Measurements from ENCODE around the gene ARCN1.

The ARCN1 gene

GRCh38 chr11:118628432-118628831, 56.2 kb downstream of the ARCN1 start:
- DNase-seq (ENCODE audit: low read depth), result no peak
- TF ChIP-seq CTCF (IDR thresholded peaks at IDR 0.05; ENCODE audit: control insufficient read depth, extremely low read depth, insufficient read depth), result no peak
- H3K4me3 ChIP-seq (ENCODE audit: low read depth, low read length), result no peak overlapping the region

GRCh38 chr11:118628861-118629549, 56.8 kb downstream of the ARCN1 start:
- no peak overlapping the region for H3K4me3 ChIP-seq (ENCODE audit: low read depth, low read length)
- no peak for DNase-seq (ENCODE audit: low read depth)
- TF ChIP-seq CTCF (IDR thresholded peaks at IDR 0.05; ENCODE audit: control insufficient read depth, extremely low read depth, insufficient read depth), result no peak

- H3K4me3 ChIP-seq (ENCODE audit: low read depth, low read length), result no peak overlapping the region
- DNase-seq (ENCODE audit: low read depth), result no peak
- TF ChIP-seq CTCF (IDR thresholded peaks at IDR 0.05; ENCODE audit: control insufficient read depth, extremely low read depth, insufficient read depth), result no peak
Measured at GRCh38 chr11:118629761-118630661, 57.8 kb downstream of the ARCN1 start.

- no peak for DNase-seq (ENCODE audit: low read depth)
Measured at GRCh38 chr11:118631142-118631909, 59.1 kb downstream of the ARCN1 start.

GRCh38 chr11:118632577-118633318, 60.5 kb downstream of the ARCN1 start:
- H3K4me3 ChIP-seq (ENCODE audit: low read depth, low read length), result no peak overlapping the region
- no peak for DNase-seq (ENCODE audit: low read depth)
- no peak for TF ChIP-seq CTCF (IDR thresholded peaks at IDR 0.05; ENCODE audit: control insufficient read depth, extremely low read depth, insufficient read depth)

More at GRCh38 chr11:118631142-118631909, 59.1 kb downstream of the ARCN1 start:
- no peak for TF ChIP-seq CTCF (IDR thresholded peaks at IDR 0.05; ENCODE audit: control insufficient read depth, extremely low read depth, insufficient read depth)
- H3K4me3 ChIP-seq (ENCODE audit: low read depth, low read length), result no peak overlapping the region

GRCh38 chr11:118633319-118633690, 61.1 kb downstream of the ARCN1 start:
- DNase-seq (ENCODE audit: low read depth), result no peak
- TF ChIP-seq CTCF (IDR thresholded peaks at IDR 0.05; ENCODE audit: control insufficient read depth, extremely low read depth, insufficient read depth), result no peak
- H3K4me3 ChIP-seq (ENCODE audit: low read depth, low read length), result no peak overlapping the region

Measured in LNCaP clone FGC (cell line).